ENCODE results near the gene AFM.

DNA sequence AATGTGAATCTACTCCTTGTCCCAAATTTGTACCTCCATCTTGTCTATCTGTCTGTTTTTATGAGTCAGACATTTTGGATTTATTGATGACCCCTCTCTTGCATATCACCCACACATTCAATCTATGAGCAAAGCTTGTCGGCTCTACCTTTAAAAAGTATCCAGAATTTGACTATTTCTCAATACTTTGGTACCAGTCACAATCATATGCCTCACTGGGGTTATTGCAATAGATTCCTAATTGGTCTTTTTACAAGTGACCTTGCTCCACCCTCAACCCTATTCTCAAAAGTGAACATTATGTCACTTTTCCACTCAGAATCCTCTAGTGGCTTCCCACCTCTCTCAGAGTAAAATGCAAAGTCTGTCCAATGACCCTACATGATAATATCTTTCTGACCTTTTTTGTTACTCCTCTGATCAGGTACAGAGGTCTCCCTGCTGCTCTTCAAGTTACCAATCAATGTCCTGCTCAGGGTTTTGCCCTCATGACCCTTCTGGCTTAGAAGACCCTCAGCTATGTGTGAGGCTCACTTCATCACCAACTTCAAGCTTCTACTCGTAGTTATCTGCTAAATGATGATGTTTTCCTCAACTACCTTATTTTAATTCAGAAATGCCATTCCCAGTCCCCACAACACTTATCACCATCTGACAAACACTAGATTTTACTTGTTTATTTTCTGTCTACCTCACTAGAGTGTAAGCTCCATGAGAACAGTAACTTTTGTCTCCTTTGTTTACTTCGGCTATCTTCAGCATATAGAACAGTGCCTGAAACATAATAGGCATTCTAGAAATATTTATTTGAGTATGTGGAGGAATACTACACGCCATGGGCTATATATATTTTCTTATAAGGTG lies 23.1 kb upstream of the AFM start:
- TF ChIP-seq, protein P1, sequence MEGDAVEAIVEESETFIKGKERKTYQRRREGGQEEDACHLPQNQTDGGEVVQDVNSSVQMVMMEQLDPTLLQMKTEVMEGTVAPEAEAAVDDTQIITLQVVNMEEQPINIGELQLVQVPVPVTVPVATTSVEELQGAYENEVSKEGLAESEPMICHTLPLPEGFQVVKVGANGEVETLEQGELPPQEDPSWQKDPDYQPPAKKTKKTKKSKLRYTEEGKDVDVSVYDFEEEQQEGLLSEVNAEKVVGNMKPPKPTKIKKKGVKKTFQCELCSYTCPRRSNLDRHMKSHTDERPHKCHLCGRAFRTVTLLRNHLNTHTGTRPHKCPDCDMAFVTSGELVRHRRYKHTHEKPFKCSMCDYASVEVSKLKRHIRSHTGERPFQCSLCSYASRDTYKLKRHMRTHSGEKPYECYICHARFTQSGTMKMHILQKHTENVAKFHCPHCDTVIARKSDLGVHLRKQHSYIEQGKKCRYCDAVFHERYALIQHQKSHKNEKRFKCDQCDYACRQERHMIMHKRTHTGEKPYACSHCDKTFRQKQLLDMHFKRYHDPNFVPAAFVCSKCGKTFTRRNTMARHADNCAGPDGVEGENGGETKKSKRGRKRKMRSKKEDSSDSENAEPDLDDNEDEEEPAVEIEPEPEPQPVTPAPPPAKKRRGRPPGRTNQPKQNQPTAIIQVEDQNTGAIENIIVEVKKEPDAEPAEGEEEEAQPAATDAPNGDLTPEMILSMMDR (IDR thresholded peaks at IDR 0.05 in 2 of 3, conservative IDR thresholded peaks at IDR 0.05 in 1 of 3; ENCODE audit: control insufficient read depth in 2 of 3, extremely low read depth in 1 of 3, insufficient read depth in 1 of 3, low read depth in 3 of 3, low read length in 3 of 3) = no peak
- TF ChIP-seq EZH2 (IDR thresholded peaks at IDR 0.05; ENCODE audit: borderline replicate concordance, control insufficient read depth, low read depth, low read length) (no peak), RAD21 (IDR thresholded peaks at IDR 0.05; ENCODE audit: insufficient read depth, low read depth, low read length) (no peak), TAF1 (IDR thresholded peaks at IDR 0.05; ENCODE audit: borderline replicate concordance, low read depth, low read length) (no peak), SPI1 (IDR thresholded peaks at IDR 0.05; ENCODE audit: borderline replicate concordance, insufficient read depth, low read depth, low read length) (no peak), FOXK2 (IDR thresholded peaks at IDR 0.05) (no peak), NFIC (IDR thresholded peaks at IDR 0.05; ENCODE audit: low read depth, low read length) (no peak), ASH2L (IDR thresholded peaks at IDR 0.05; ENCODE audit: borderline replicate concordance, low read depth) (no peak)
- TF ChIP-seq, protein P2, sequence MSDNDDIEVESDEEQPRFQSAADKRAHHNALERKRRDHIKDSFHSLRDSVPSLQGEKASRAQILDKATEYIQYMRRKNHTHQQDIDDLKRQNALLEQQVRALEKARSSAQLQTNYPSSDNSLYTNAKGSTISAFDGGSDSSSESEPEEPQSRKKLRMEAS (IDR thresholded peaks at IDR 0.05; ENCODE audit: low read depth, low read length) = no peak
